Activated T-helper 9 cell treated with anti-CD3 and anti-CD28 coated beads, Interleukin-2, amount 50 U/mL, for 16 hours (primary cell): ENCODE results near the gene STK11IP.

Source experiments
- DNase-seq: peaks from one replicate; pipeline ENCODE4 v3.0.0-alpha.2; 2020; ENCODE audit warnings: low read depth

Gene STK11IP

GRCh38 chr2:219619235-219619634, 21.6 kb downstream of the STK11IP start:
- no peak for DNase-seq

- no peak for DNase-seq
These were observed 22.9 kb downstream of the STK11IP start for GRCh38 chr2:219620546-219620945.

GRCh38 chr2:219621935-219622334, 24.3 kb downstream of the STK11IP start:
- DNase-seq: no peak

- DNase-seq: no peak
These were observed 24.8 kb downstream of the STK11IP start for GRCh38 chr2:219622472-219622871.

- DNase-seq: no peak
These were observed 26.9 kb downstream of the STK11IP start for GRCh38 chr2:219624565-219624964.

- DNase-seq: no peak
These were observed 27.5 kb downstream of the STK11IP start for GRCh38 chr2:219625179-219625578.

- DNase-seq: no peak
These were observed 28.9 kb downstream of the STK11IP start for GRCh38 chr2:219626540-219626939.

GRCh38 chr2:219627103-219628100, 29.7 kb downstream of the STK11IP start, which contains the start of gene SLC4A3:
SLC4A3 (plus strand) TSS chr2:219627630; CDS start chr2:219627993, 363 bp downstream.
- no peak for DNase-seq

GRCh38 chr2:219628235-219628985, 30.8 kb downstream of the STK11IP start:
- DNase-seq: no peak

- no peak for DNase-seq
These were observed 31.6 kb downstream of the STK11IP start for GRCh38 chr2:219628986-219629901.

GRCh38 chr2:219629976-219630695, 32.5 kb downstream of the STK11IP start:
- DNase-seq: no peak

GRCh38 chr2:219630770-219631405, 33.2 kb downstream of the STK11IP start:
- no peak for DNase-seq

GRCh38 chr2:219631406-219631891, 33.8 kb downstream of the STK11IP start:
- no peak for DNase-seq

- DNase-seq: no peak
These were observed 34.5 kb downstream of the STK11IP start for GRCh38 chr2:219631904-219632759.

- no peak for DNase-seq
These were observed 35.1 kb downstream of the STK11IP start for GRCh38 chr2:219632760-219633105.

- DNase-seq: no peak
These were observed 35.8 kb downstream of the STK11IP start for GRCh38 chr2:219633276-219634065.

GRCh38 chr2:219634171-219634940, 36.7 kb downstream of the STK11IP start:
- DNase-seq: no peak
